Stimulated activated CD8-positive, alpha-beta memory T cell treated with anti-CD3 and anti-CD28 coated beads, Interleukin-12 subunit alpha, Interleukin-12 subunit beta, amount 100 ng/mL, for 24 hours (primary cell): ENCODE results near the gene NEK2.
A peak's percentile ranks its signal among the peaks of the same experiment; 100 is the strongest.
"Not testable (repeated sequence)": the region's sequence is repeated elsewhere in the genome, so short reads cannot be mapped to it uniquely, and the experiment has no call there.

Experiments
- DNase-seq: peaks from one replicate; pipeline ENCODE4 v3.0.0-alpha.2; 2020; ENCODE audit errors: extremely low read depth

NEK2 gene

GRCh38 chr1:211695135-211695816 lies 19.9 kb upstream of the NEK2 start:
- no peak for DNase-seq

GRCh38 chr1:211693911-211694310 lies 18.5 kb upstream of the NEK2 start:
- not testable (repeated sequence) for DNase-seq

GRCh38 chr1:211688421-211688820 lies 13.0 kb upstream of the NEK2 start:
- DNase-seq = no peak

- DNase-seq = no peak
These were observed 12.2 kb upstream of the NEK2 start for GRCh38 chr1:211687462-211688215.

- no peak for DNase-seq
These were observed 10.4 kb upstream of the NEK2 start for GRCh38 chr1:211685823-211686222.

GRCh38 chr1:211684791-211685190 lies 9.4 kb upstream of the NEK2 start:
- DNase-seq = no peak

- no peak for DNase-seq
These were observed 8.9 kb upstream of the NEK2 start for GRCh38 chr1:211684331-211684730.

- no peak for DNase-seq
These were observed 8.2 kb upstream of the NEK2 start for GRCh38 chr1:211683396-211684297.

GRCh38 chr1:211682186-211682585 lies 6.8 kb upstream of the NEK2 start:
- DNase-seq = not testable (repeated sequence)

- DNase-seq = peak; percentile 55
These were observed 5.4 kb upstream of the NEK2 start for GRCh38 chr1:211680752-211681327.

- no peak for DNase-seq
These were observed 2.2 kb upstream of the NEK2 start for GRCh38 chr1:211677659-211678058.

GRCh38 chr1:211676761-211677160 lies 1.3 kb upstream of the NEK2 start:
- DNase-seq = no peak

GRCh38 chr1:211676106-211676583 lies 724 bp upstream of the NEK2 start:
- DNase-seq = no peak

GRCh38 chr1:211667065-211667617 lies 8.3 kb downstream of the NEK2 start:
- no peak for DNase-seq

- DNase-seq = no peak
These were observed 14.7 kb downstream of the NEK2 start for GRCh38 chr1:211660718-211661222.

- no peak for DNase-seq
These were observed 18.7 kb downstream of the NEK2 start for GRCh38 chr1:211656728-211657127.

GRCh38 chr1:211654838-211655787 lies 20.3 kb downstream of the NEK2 start:
- DNase-seq = peak; percentile 57

GRCh38 chr1:211653959-211654496 lies 21.4 kb downstream of the NEK2 start:
- DNase-seq = no peak

- DNase-seq = no peak
These were observed 22.1 kb downstream of the NEK2 start for GRCh38 chr1:211653293-211653692.

- no peak for DNase-seq
These were observed 23.1 kb downstream of the NEK2 start for GRCh38 chr1:211652371-211652770.
